Panc1 (cell line): ENCODE data around the gene SYCN.

ENCODE experiments used
- CTCF ChIP-seq: fragments of 450-650 bp; IDR thresholded peaks from 2 replicates; pipeline ENCODE4 v1.5.1; 2017; ENCODE audit warnings: mild to moderate bottlenecking
- POLR2AphosphoS5 ChIP-seq: IDR thresholded peaks from 2 replicates; pipeline ENCODE4 v1.6.1; 2012; ENCODE audit warnings: mild to moderate bottlenecking, low read depth, low read length, moderate library complexity
- REST ChIP-seq, 2 experiments: IDR thresholded peaks; 2 replicates each; pipeline ENCODE4 v1.6.1; 2011 to 2012; ENCODE audit warnings: low read depth in 2 of 2, control low read depth in 1 of 2, low read length in 1 of 2, mild to moderate bottlenecking in 1 of 2, moderate library complexity in 1 of 2; ENCODE audit not compliant: insufficient read depth in 1 of 2
- SIN3A ChIP-seq: IDR thresholded peaks from 2 replicates; pipeline ENCODE4 v1.6.1; 2012; ENCODE audit warnings: low read depth, mild to moderate bottlenecking, low read length, moderate library complexity, borderline replicate concordance; ENCODE audit not compliant: insufficient read depth

GRCh38 chr19:39248806-39249205 is 44.7 kb upstream of the SYCN start, which contains the start of gene IFNL4:
- no peak for TF ChIP-seq POLR2AphosphoS5
- no peak for TF ChIP-seq REST (IDR thresholded peaks at IDR 0.05; ENCODE audit: insufficient read depth in 1 of 2, low read depth in 2 of 2, low read length in 1 of 2)
- TF ChIP-seq CTCF, result no peak
- TF ChIP-seq SIN3A, result no peak
